AG09319 (cell line): Measurements from ENCODE around the gene G6PC2.
"Not testable (repeated sequence)": the region's sequence is repeated elsewhere in the genome, so short reads cannot be mapped to it uniquely, and the experiment has no call there.

Experiments used
- DNase-seq: peaks from one replicate; pipeline ENCODE4 v3.0.0-alpha.2; 2010; ENCODE audit warnings: low read depth; ENCODE audit errors: extremely low read depth
- CTCF ChIP-seq: IDR thresholded peaks from 2 replicates; pipeline ENCODE4 v1.5.1; 2011; ENCODE audit warnings: low read depth, mild to moderate bottlenecking, inconsistent platforms, low read length, moderate library complexity

The G6PC2 gene

GRCh38 chr2:168901003-168901402 is at the start of gene G6PC2:
Gene G6PC2, plus strand, starts transcription at chr2:168901291. Its CDS starts 41 bp downstream, at chr2:168901332.
- DNase-seq: no peak

GRCh38 chr2:168851674-168852320 is 49.3 kb upstream of the G6PC2 start:
- no peak for TF ChIP-seq CTCF

More at GRCh38 chr2:168901003-168901402, at the start of gene G6PC2:
- TF ChIP-seq CTCF: no peak

GRCh38 chr2:168852481-168852880 is 48.6 kb upstream of the G6PC2 start:
- no peak for DNase-seq
- TF ChIP-seq CTCF: no peak

More at GRCh38 chr2:168851674-168852320, 49.3 kb upstream of the G6PC2 start:
- DNase-seq: peak; percentile 18

- TF ChIP-seq CTCF: no peak
- DNase-seq: no peak
Observed at GRCh38 chr2:168853471-168853870, 47.6 kb upstream of the G6PC2 start.

GRCh38 chr2:168854651-168855050 is 46.4 kb upstream of the G6PC2 start:
- DNase-seq: no peak
- no peak for TF ChIP-seq CTCF

- TF ChIP-seq CTCF: no peak
- no peak for DNase-seq
Observed at GRCh38 chr2:168855601-168856000, 45.5 kb upstream of the G6PC2 start.

- no peak for DNase-seq
- no peak for TF ChIP-seq CTCF
Observed at GRCh38 chr2:168858146-168858545, 42.9 kb upstream of the G6PC2 start.

- DNase-seq: not testable (repeated sequence)
Observed at GRCh38 chr2:168867164-168867563, 33.9 kb upstream of the G6PC2 start.

GRCh38 chr2:168870369-168870768 is 30.7 kb upstream of the G6PC2 start:
- not testable (repeated sequence) for DNase-seq

GRCh38 chr2:168870824-168871223 is 30.3 kb upstream of the G6PC2 start:
- not testable (repeated sequence) for DNase-seq
